ENCODE measurements around the gene CACFD1.

The CACFD1 gene

DNA sequence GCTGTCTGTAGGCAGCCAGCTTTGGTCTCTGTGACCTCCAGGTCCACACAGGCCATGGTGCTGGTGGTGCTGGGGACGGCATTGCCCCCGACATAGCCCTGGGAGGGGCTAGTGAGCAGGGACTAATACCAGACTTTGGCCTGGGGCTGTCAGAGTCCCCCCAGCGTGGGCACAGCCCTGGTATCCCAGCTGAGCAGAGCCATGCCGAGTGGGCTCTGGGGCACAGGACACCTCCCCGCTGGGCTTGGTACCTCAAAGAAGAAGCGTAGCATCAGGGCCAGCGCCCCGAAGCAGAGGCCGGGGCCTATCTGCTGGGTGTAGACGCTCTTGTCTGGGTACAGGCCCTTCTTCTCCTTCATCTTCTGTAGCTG is 55.4 kb downstream of the CACFD1 start:
- Mint-ChIP-seq H3K27ac (peak overlapping the region in 1 of 3 experiments; percentile 60), H3K4me1 (peaks cover 44% of the 10 kb centered on the region), H3K9me3 (no peaks in the 10 kb centered on the region), H3K27me3 (ENCODE audit: low read depth) (no peaks in the 10 kb centered on the region), H3K36me3 (ENCODE audit: low read depth) (no peaks in the 10 kb centered on the region), H3K4me3 (no peak overlapping the region)
- TF ChIP-seq, protein P1, sequence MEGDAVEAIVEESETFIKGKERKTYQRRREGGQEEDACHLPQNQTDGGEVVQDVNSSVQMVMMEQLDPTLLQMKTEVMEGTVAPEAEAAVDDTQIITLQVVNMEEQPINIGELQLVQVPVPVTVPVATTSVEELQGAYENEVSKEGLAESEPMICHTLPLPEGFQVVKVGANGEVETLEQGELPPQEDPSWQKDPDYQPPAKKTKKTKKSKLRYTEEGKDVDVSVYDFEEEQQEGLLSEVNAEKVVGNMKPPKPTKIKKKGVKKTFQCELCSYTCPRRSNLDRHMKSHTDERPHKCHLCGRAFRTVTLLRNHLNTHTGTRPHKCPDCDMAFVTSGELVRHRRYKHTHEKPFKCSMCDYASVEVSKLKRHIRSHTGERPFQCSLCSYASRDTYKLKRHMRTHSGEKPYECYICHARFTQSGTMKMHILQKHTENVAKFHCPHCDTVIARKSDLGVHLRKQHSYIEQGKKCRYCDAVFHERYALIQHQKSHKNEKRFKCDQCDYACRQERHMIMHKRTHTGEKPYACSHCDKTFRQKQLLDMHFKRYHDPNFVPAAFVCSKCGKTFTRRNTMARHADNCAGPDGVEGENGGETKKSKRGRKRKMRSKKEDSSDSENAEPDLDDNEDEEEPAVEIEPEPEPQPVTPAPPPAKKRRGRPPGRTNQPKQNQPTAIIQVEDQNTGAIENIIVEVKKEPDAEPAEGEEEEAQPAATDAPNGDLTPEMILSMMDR (IDR thresholded peaks at IDR 0.05; ENCODE audit: unreplicated experiment in 3 of 3): no peak

GRCh38 chr9:133515615-133516255 is 56.0 kb downstream of the CACFD1 start:
- TF ChIP-seq, protein P1 (IDR thresholded peaks at IDR 0.05; ENCODE audit: unreplicated experiment in 3 of 3): no peak
- Mint-ChIP-seq H3K9me3 (no peaks in the 10 kb centered on the region), H3K4me1 (peaks cover 40% of the 10 kb centered on the region), H3K27ac (peak overlapping the region; percentile 55 to 93 (median 93)), H3K27me3 (ENCODE audit: low read depth) (no peaks in the 10 kb centered on the region), H3K36me3 (ENCODE audit: low read depth) (no peaks in the 10 kb centered on the region), H3K4me3 (peak overlapping the region in 1 of 3 experiments; percentile 40)

- H3K36me3 Mint-ChIP-seq (ENCODE audit: low read depth): no peaks in the 10 kb centered on the region
- peak overlapping the region; percentile 55 to 93 (median 93) for H3K27ac Mint-ChIP-seq
- no peak overlapping the region for H3K4me3 Mint-ChIP-seq
- TF ChIP-seq, protein P1 (IDR thresholded peaks at IDR 0.05; ENCODE audit: unreplicated experiment in 3 of 3): no peak
- no peaks in the 10 kb centered on the region for H3K27me3 Mint-ChIP-seq (ENCODE audit: low read depth)
- H3K9me3 Mint-ChIP-seq: no peaks in the 10 kb centered on the region
- peaks cover 45% of the 10 kb centered on the region for H3K4me1 Mint-ChIP-seq
These were observed 56.6 kb downstream of the CACFD1 start for GRCh38 chr9:133516256-133516960.

DNA sequence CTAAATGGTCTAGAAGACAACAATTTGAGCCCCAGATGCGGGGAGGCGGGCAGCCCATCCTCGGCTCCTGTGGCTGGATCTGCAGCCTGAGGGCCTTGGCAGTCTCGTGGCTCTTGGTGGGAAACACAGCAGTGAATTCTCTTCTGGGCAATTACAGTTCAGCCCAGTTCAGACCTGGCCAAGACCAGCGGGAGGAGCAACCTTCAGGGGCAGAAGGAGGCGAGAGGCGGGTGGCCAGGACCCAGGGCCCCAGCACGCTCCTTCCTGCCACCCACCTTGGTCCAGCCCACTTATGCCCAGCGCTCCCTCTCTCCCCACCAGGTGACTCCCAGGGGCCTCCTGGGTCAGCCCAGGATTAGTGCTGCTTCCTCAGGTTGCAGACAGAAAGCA is 57.2 kb downstream of the CACFD1 start:
- Mint-ChIP-seq H3K27ac (peak overlapping the region in 1 of 3 experiments; percentile 45), H3K9me3 (no peaks in the 10 kb centered on the region), H3K27me3 (ENCODE audit: low read depth) (no peaks in the 10 kb centered on the region), H3K4me3 (no peak overlapping the region), H3K36me3 (ENCODE audit: low read depth) (no peaks in the 10 kb centered on the region), H3K4me1 (peaks cover 50% of the 10 kb centered on the region)
- TF ChIP-seq, protein P1 (IDR thresholded peaks at IDR 0.05; ENCODE audit: unreplicated experiment in 3 of 3): no peak

- H3K4me1 Mint-ChIP-seq: peaks cover 54% of the 10 kb centered on the region
- H3K9me3 Mint-ChIP-seq: no peaks in the 10 kb centered on the region
- no peak overlapping the region for H3K4me3 Mint-ChIP-seq
- TF ChIP-seq, protein P1 (IDR thresholded peaks at IDR 0.05; ENCODE audit: unreplicated experiment in 3 of 3): no peak
- no peak overlapping the region for H3K27ac Mint-ChIP-seq
- no peaks in the 10 kb centered on the region for H3K36me3 Mint-ChIP-seq (ENCODE audit: low read depth)
- peaks cover 4% of the 10 kb centered on the region for H3K27me3 Mint-ChIP-seq (ENCODE audit: low read depth)
These were observed 57.9 kb downstream of the CACFD1 start for GRCh38 chr9:133517711-133518110.
